Hematopoietic multipotent progenitor cell treated with erythropoietin and hydrocortisone succinate and interleukin-3 and kit ligand, for 17 days (in vitro differentiated cells): Measurements from ENCODE around the gene TGM5.
"Not testable (repeated sequence)": the region's sequence is repeated elsewhere in the genome, so short reads cannot be mapped to it uniquely, and the experiment has no call there.

ENCODE experiments used
- DNase-seq: peaks from one replicate; pipeline ENCODE4 v3.0.0-alpha.2; 2015; ENCODE audit warnings: low spot score

The TGM5 gene, protein sequence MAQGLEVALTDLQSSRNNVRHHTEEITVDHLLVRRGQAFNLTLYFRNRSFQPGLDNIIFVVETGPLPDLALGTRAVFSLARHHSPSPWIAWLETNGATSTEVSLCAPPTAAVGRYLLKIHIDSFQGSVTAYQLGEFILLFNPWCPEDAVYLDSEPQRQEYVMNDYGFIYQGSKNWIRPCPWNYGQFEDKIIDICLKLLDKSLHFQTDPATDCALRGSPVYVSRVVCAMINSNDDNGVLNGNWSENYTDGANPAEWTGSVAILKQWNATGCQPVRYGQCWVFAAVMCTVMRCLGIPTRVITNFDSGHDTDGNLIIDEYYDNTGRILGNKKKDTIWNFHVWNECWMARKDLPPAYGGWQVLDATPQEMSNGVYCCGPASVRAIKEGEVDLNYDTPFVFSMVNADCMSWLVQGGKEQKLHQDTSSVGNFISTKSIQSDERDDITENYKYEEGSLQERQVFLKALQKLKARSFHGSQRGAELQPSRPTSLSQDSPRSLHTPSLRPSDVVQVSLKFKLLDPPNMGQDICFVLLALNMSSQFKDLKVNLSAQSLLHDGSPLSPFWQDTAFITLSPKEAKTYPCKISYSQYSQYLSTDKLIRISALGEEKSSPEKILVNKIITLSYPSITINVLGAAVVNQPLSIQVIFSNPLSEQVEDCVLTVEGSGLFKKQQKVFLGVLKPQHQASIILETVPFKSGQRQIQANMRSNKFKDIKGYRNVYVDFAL

DNA sequence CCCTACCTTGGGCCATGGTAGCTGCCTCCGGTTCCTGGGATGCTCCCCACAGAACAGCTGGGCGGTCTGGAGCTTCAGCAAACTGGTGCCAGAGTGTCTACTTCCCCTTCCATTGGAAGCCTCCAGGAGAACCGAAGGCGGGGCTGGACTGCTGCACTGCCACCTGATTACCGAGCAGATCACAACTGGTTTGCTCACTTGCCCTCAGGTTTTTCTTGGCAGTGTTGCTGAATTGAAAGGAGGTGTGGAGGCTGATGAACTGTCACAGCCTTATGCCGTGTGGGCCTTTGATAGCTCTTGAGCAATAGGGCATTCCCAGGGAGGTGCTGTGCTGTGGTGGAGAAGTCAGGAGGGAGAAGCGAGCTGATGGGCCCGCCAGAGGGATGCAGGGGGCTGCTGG, at the start of gene TGM5:
Gene TGM5 (minus strand): TSS at position 95 of the 400 bp plus-strand sequence. CDS start 79 bp downstream, at position 16.
- no peak for DNase-seq

DNA sequence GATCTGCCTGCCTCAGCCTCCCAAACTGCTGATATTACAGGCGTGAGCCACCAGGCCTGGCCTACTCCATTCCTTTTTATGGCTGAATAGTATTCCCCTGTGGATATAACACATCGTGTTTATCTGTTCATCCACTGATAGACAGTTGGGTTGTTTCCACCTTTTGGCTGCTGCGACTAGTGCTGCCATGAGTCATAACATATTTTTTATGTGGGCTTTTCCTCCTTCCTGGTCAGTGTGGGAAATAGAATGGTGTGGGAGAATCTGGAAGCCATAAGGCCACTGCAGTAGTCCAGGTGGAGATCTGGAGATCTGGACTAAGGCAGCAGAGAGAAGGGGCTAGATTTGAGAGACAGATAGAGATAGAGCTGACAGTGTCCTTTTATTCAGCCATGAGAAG, 47.4 kb upstream of the TGM5 start:
- no peak for DNase-seq

DNA sequence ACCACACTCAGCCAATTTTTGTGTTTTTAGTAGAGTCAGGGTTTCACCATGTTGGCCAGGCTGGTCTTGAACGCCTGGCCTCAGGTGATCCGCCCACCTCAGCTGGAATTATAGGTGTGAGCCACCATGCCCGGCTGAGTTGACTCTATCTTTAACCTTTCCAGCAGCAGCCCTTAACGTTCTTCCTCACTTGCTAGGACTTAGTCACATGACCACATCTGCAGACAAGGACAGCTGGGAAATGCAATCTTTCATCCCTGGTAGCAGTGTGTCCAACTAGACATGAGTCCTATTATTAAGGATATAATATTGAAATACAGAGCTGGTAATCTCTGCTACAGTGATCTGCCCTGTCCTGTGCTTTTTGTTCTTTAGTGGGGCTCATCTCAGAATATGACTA, 45.6 kb upstream of the TGM5 start:
- no peak for DNase-seq

DNA sequence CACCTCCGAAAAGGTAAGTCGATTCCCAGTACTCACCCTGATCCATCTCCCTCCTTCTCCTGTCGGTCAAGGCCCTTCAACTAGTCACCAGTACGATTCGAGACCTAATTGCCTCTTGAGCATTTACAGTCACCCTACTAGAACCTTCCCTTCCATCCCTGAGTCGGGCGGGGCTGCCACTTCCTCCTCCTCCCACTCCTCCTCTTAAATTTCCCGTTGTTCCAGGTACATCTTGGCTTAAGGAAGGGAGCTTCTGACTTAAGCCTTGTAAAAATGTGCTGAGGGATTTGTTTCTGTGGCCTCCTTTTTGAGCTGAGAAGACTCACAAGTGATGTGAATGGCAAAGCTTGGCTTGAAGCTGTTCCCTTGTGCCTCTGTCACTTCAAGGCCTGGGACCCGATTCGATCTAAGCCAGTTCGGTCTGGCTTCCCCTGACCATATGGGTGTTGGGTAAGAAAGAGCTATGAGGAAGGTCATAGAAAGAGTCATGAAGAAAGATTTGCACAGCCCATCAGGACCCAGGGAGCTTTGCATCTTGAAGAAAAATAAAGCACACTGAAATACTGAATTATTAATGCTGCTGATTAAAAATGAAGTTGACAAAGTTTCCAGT, 35.6 kb upstream of the TGM5 start, which contains the start of gene TGM7:
Gene TGM7 (minus strand): TSS at position 51 of the 613 bp plus-strand sequence.
- DNase-seq, result no peak

DNA sequence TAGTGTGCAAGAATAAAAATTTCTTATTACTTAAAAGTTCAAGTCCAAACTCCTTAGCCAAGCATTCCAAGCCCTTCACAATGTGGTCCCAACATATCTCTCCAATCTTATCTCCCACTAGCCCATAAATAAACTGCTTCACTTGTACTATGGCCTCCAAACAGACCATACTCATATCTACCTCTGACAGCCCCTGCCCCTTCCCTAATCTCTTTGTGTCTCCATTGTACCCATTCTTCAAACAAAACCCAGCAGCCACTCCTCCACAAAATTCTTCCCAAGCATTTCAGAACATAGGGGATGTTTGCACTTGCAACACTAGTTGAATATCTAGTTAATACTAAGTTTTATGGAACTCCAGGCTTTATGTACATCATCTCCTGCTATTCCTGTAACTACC, 33.2 kb upstream of the TGM5 start:
- DNase-seq, result no peak

DNA sequence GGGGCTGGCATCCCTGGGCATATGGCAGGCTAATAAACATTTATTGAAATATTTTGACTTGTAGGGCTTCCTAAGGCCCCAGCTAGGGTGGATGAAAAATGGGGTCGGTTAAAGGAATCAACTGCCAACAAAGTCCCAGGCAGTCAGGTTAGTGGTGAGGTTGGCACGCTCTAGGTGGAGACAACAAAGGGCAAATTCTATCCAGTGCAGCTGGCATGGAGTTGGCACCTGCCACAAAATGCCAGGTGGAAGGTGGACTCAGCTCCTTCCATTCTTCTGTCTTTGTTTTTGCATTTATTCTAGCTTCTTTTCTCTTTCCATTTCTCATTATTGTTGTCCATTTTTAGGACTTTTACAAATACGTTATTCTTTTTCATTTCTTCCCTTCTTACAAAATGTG, 32.7 kb upstream of the TGM5 start:
- DNase-seq, result no peak

DNA sequence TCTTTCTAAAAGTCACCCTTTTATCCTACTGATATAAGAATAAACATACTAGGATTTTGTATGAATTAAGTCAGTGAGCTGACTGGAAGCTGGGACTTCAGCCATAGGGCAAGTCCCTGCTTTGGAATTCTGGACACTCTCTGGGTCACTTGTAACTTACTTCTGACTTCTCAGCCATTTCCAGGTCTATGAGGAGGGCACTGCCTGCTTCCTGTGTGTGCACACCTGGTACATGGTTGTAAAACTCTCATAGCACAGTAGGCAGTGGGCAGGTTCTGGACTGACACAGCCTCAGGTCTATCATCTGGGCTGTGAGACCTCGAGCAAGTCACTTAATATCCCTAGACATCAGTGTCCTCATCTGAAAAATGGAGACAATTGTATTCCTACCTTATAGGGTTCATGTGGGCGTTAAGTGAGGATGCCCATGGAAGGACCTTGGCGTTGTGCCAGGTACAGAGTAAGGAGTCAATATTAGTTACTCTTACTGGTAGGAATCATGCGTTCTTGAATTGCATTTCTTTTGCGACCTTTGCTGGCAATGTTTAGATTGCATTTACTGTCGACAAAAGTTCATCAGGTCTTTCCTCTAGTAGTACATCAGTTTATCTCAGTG, 27.5 kb upstream of the TGM5 start:
- DNase-seq, result no peak

DNA sequence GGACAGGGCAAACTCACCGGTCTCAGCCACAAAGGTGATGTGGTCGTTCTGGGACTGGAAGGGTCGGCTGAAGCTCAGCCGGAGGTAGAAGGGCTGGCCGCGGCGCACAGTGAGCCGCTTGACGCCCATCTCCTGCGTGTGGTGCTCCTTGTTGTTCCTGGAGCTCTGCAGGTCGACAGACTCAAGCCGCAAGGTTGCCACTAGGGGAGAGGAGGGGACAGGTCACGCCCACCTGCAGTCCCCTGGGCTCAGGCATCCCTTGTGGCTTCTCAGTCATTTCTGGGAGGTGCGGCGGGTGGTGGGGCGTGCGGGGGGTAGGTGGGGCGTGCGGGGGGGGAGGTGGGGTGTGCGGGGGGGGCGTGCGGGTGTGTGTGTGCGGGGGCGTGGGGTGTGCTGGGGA, 26.7 kb upstream of the TGM5 start:
- no peak for DNase-seq

DNA sequence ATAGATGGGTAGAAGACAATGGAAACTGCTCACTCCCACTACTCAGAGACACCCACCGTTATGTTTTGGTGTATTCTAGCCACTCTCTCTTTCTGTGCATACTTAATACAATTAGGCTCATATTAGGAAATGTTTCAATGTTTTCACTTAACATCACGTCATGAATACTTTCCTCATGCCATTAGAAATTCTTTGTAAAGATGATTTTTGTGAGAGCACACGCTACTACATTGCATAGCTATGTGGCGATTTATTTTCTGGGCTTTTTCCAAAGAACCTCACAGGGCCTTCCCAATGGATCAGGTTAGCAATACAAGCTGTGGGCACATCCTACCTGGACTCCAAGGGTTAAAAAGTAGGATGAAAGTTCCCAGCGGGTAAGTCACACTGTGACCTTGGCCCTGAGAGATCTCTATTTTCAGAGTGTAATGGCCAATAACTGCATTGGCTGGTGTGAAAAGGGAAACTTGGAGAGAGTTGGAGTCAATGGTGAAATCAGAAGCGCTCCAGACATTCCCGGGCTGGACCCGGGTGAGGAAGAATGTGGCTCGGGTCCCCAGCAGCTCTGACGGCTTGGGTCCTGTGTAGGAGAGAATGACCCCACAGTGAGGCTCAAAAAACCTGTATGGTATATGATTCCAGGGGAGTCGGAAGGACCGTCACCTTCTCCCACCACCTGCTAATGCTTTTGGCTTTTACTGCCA, 25.8 kb upstream of the TGM5 start:
- DNase-seq, result no peak

DNA sequence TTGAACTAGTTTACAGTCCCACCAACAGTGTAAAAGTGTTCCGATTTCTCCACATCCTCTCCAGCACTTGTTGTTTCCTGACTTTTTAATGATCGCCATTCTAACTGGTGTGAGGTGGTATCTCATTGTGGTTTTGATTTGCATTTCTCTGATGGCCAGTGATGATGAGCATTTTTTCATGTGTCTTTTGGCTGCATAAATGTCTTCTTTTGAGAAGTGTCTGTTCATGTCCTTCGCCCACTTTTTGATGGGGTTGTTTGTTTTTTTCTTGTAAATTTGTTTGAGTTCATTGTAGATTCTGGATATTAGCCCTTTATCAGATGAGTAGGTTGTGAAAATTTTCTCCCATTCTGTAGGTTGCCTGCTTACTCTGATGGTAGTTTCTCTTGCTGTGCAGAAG, 22.9 kb upstream of the TGM5 start:
- DNase-seq, result not testable (repeated sequence)

DNA sequence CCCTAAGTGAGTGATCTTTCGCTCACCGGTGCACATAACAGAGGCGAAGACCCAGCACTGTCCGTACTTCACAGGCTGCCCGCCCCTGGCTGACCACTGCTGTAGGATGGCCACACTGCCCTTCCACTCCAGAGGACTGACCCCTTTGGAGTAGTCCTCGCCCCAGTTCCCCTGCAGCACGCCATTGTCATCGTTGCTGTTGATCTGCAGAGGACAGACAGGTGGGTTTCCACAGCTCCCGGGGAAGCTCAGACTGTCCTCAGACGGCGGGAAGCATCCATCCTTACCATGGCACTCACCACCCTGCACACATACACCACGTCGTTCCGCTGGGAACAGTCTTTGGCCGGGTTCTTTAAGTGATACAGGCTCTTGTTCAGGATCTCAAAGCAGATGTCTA, 20.5 kb upstream of the TGM5 start:
- no peak for DNase-seq

DNA sequence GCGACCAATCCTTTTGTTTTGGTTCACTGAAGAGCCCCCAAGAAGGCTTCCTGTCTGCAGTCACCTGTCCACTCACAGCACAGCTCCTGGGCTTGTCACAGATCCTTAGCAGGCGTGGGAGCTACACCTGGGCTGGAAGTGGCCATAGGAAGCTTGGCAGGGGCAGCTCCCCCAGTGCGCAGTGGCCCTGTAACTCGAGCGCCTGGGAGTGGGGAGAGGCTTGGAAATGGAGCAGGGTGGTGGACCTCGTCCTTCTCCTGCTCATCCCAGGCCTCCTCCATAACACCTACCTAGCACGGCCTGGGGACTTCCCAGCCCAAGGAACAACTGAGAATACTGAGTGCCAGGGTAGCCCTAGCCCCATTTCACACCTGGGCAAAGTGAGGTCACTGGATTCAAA, 19.3 kb upstream of the TGM5 start:
- no peak for DNase-seq

DNA sequence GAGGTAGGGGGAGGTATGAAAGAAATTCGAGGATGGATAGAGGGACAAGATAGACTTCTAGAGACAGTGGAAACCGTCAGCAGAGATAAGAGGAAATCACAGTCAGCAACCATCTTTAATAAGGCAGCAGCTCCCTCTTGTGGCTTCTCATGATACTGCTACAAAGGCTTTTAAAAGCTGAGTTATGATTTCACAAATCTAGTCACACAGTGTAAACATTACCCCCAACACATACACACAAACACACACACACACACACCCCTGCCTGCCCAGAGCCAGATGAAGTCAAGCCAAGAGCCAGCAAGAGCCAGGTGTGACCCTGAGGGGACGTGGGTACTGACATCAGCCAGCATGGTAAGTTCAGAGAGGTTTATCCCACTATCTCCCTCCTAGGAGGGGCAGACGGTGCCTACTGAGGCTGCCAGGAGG, 18.9 kb upstream of the TGM5 start:
- DNase-seq, result peak; percentile 90

DNA sequence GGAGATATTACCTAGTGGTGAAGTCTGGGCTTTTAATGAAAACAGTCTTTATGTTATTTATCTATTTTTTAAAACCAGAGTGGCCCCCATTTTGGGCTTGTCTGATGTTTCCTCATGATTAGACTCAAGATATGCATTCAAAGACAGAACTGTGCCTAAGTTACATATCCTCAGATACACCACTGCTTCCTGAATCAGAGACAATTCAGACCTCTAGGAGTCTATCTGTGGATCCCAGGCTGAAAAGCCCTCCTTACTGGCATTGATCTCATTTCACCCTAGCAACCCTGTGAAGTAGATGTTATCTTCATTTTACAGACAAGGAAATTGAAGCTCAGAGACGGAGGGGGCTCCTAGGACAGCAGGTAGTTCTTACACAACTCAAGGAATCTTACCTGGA, 16.8 kb upstream of the TGM5 start:
- no peak for DNase-seq

DNA sequence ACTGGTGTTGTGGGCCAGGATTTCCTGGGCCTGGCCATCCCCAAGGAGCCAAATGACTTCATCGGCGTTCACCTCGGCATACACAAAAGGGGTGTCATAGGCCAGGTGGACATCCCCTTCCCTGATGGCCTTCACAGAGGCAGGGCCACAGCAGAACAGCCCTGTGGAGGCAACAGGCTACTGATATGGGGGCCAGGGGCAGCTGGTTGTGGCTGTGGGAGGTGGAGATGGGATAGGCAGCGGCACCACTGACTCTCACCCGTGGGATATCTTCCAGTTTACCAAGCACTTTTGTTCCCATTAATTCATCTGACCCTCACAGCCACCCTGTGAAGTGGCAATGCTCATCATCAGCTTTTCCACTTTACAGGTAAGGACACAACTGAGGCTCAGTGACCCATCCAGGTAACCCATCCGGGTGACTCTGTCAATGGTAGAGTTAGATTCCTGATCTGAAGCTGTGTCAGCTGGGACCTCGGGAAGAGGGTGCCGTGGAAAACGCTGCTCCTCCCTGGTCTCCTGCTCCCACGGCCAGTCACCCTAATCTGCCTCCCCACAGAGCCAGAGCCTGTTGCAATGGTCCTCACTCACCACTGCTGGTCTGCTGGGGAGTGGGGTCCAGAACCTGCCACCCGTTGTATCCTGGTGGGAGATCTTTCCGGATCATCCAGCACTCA, 15.3 kb upstream of the TGM5 start:
- no peak for DNase-seq

DNA sequence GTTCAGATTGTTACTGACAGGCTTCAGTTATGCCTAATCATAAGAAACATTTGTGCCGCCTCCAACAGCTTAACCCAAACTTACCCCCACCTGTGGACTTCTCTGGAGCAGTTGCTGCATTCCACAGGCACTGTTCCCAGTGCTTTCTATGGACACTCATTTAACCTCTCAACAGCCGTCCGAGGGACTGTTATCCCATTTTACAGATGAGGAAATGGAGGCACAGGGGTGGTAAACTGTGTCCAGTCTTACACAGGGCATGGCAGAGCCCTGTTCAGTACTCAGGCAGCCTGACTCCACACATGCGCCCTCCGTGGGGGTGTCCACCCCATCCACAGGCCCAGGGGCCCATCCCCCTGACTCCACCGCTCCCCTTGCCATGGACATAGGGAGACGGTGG, 14.3 kb upstream of the TGM5 start:
- no peak for DNase-seq

DNA sequence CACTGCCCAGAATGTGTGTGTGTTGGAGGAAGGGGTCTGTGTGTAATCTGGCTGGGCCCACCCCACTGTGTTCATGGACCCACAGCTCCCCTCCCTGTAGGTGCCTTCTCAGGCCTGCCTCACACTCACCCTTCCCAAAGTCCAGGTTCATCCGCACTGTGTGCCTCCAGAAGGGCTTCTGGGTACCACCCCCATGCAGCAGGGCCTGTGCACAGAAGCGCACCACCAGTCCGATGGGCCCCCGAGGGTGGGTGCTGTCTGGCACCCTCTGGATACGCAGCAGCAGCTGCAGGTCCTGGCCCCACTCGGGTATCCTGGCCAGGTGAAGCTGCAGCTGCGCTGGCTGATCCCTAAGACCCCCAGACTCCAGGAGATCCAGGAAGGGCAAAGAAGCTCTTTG, 12.8 kb upstream of the TGM5 start:
- DNase-seq, result no peak

DNA sequence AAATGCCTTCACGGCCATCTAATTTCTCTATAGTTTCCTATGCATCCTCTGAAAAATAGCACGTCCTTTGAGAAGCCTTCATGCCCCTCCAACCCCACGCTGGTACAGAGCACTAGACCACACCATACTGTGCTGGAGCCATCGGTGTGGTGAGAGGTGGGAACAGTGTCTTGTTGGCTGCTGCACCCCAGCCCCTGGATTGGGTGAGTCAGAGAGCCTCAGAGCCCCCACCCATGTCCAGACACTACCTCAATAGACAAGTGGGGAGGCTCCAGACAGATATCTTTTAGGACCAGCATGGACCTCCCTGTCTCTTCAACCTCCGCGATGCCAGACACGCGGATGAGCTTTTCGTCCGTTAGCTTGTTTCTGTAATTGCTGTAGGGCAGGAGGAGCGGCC, 12.1 kb upstream of the TGM5 start:
- DNase-seq, result no peak

DNA sequence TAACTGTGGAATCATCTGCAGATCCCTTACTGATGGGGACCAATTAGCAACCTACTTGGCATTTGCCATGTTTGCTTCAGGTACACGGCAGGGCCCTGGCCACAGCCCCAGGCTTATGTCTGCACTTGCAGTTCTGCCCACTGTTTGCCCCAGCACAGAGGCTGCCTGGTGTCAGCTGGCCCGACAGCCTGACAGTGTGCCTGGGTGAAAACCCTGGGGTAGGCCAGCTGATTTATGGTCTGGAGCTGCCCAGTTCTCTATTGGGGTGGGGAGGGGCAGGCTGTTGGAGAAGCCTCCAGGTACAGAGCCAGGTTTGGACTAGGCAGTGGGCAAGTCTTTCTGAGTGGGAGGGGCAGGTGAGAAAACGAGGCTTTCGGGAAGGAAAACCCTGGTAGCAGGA, 11.2 kb upstream of the TGM5 start:
- no peak for DNase-seq

DNA sequence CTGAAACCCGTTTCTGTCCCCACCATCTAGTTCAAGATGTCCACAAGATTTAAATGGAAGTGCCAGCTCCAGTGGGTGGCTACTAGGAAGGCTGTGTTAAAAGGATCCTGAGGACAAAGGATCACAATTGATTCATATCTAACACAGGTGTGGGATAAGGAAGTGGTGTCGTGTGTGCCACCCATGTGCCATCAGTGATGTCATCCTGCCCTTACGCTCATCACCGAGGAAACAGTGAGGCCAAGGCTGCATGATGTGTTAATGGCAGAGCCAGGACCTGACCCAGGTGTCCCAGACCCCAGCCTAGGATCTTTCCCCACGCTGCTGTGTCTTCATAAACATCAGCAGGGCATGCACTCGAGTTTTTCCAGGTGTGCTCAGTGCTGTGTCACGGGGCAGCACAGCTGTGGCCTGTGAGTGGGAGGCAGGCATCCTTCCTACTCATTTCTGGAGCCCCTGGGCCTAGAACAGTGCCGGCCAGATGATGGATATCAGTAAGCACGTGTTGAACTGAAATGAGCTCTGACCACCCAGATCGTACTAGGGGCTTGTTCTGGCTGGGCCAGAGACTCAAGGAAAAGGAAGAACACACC, 10.6 kb upstream of the TGM5 start:
- no peak for DNase-seq

DNA sequence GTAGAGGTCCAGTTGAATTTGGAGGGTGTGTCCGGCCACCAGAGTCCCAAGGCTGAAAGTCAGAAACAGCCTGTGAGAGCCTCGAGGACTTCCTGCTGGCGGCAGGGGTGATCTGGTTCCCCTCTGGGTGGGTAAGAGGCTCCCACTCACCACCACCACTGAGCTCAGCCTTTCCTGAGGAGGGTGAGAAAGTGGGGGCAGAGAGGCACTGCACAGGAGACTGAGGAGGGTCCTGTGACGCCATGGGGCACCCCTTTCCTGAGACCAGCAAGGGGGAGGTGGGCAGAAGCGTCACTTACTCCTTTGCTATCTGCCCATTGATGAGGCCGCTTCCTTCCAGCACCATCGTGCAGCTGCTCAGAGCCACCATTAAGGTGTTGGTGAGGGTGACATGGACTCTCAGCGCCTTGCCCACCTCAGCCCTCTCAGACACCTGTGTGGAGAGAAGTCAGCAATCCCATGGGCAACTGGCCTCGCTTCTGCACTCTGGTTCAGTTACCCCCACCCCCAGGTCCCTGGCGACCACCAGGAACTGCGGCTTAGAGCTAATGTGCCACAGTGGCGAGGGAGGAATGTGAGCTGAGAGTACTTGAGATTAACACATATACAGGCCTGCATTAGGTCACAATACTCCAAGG, 10.0 kb upstream of the TGM5 start:
- no peak for DNase-seq
